Fibroblast of the aortic adventitia (primary cell): ENCODE measurements around the gene SRGAP3. TPM values are rescaled to one million over a fixed set of nuclear protein-coding genes. Genes with fewer than 3 reads are reported as not detected.

Experiments
- DNase-seq: peaks from one replicate; pipeline ENCODE4 v3.0.0-alpha.2; 2010; ENCODE audit warnings: low read depth
- H3K4me3 ChIP-seq: 2 replicates; pipeline ENCODE4 v1.5.1; 2011; ENCODE audit warnings: low read depth, mild to moderate bottlenecking, control low read depth, low read length, moderate library complexity
- CTCF ChIP-seq: IDR thresholded peaks from 2 replicates; pipeline ENCODE4 v1.5.1; 2011; ENCODE audit warnings: mild to moderate bottlenecking, low read length, control low read depth, inconsistent platforms; ENCODE audit not compliant: insufficient read depth
- total RNA-seq: library from RNA; depleted of rRNA; stranded (reverse); fragments of >200 nt; gene quantifications from 2 replicates; pipeline ENCODE4 v1.2.3, GENCODE V29; 2012; ENCODE audit warnings: low replicate concordance

SRGAP3 gene
- total RNA-seq, 1 donor = 4.6 TPM

GRCh38 chr3:9169326-9169725 lies 80.1 kb downstream of the SRGAP3 start:
- no peak for DNase-seq
- no peak overlapping the region for H3K4me3 ChIP-seq
- TF ChIP-seq CTCF = no peak

- TF ChIP-seq CTCF = no peak
- no peak for DNase-seq
- H3K4me3 ChIP-seq = no peak overlapping the region
Observed at GRCh38 chr3:9168241-9168741, 81.2 kb downstream of the SRGAP3 start.

GRCh38 chr3:9167222-9167621 lies 82.2 kb downstream of the SRGAP3 start:
- TF ChIP-seq CTCF = no peak
- no peak for DNase-seq
- H3K4me3 ChIP-seq = no peak overlapping the region

- no peak for TF ChIP-seq CTCF
- DNase-seq = no peak
- no peak overlapping the region for H3K4me3 ChIP-seq
Observed at GRCh38 chr3:9165421-9165820, 84.0 kb downstream of the SRGAP3 start.

GRCh38 chr3:9163289-9163688 lies 86.2 kb downstream of the SRGAP3 start:
- no peak for TF ChIP-seq CTCF
- H3K4me3 ChIP-seq = no peak overlapping the region
- DNase-seq = no peak

- no peak for DNase-seq
- H3K4me3 ChIP-seq = no peak overlapping the region
- no peak for TF ChIP-seq CTCF
Observed at GRCh38 chr3:9161811-9162210, 87.6 kb downstream of the SRGAP3 start.

- no peak overlapping the region for H3K4me3 ChIP-seq
- no peak for DNase-seq
- TF ChIP-seq CTCF = no peak
Observed at GRCh38 chr3:9161298-9161697, 88.1 kb downstream of the SRGAP3 start.
